ENCODE results near the gene AFAP1.

AFAP1 gene

DNA sequence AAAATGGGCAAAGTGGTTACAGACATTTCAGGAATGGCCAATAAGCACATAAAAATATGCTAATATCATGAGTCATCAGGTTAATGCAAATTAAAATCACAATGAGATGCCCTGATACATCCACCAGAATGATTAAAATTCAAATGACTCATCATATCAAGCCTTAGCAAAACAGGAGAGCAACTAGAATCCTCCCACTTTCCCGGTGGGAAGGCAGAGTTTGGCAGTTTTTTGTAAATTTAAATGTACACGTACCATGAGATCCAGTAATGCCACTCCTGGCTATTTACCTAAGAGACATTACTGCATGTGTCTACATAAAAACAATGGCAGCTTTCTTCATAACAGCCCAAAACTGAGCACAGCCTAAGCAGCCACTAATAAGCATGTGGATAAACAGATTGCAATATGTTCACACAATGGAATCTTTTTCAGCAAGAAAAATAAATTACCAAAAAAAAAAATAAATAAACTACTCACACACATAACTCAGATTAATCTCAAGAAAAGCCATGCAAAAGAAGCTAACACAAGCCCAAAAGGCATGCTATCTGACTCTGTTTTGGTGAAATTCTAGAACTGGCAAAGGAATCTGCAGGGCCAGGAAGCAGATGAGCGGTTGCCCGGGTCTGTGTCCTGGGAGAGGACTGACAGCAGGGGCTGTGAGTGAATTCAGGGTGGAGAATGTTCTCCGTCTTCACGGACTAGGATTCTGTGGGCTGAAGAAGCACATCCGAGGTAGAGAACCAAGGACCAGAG, 48.8 kb downstream of the AFAP1 start:
- DNase-seq = no peak

DNA sequence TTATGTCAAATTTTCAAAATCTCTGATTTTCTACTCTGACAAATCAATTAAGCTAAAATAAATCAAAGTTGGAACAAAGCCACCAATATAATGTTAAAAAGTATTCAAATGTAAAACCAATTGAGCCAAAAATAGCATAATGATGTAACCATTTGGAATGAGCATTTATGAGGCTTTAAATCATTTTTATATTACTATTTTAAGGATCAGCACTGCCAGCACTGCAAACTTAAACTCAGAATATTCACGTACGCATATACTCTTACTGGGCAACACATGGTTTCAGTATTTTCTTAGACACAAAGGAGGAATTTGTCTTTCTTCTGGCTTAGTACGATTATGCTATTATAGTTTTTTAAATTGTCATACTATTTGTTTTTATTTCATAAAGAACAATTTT, 52.2 kb downstream of the AFAP1 start:
- DNase-seq = no peak

DNA sequence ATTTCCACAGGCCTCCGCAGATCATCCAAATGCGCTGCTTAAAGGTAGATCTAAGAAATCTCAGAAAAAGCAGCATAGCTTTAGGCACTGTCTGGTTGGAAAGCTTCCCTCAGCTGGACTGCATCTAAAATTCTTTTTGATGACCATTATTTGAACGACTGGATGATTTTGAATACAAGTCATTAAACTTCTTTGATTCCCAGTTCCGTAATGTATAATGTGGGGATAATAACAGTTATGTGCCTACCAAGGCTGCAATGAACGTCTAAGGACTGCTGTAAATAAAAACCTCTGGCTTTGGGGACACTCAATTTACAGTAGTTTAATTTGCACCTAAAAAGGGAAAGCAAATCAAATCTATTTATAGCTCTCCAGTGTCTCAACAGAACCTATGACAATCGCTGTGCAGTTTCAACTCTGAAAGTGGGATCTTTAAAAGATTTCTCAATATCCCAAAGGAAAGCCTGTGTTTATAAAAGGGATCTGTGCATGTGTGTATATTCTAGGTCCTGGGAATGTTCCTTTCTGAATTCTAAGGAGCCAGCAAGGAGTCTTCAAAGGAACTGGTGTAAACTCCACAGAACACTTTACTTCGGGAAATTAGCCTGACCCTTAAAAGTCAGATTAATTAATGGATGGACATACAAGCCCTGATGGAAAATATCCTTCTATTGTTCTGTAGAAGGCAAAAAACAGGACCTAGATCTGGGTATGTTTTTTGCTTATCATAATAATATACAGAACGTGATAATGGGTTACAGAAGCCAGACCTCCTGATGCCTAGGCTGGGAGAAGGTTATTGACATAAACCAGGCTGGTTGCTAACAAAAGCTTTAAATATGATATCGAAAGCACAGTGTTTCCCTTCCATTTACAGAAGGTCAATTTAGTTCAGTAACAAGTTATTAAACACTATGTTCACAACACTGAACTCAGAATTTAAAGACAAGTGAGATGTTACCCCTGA, 53.4 kb downstream of the AFAP1 start:
- no peak for DNase-seq

DNA sequence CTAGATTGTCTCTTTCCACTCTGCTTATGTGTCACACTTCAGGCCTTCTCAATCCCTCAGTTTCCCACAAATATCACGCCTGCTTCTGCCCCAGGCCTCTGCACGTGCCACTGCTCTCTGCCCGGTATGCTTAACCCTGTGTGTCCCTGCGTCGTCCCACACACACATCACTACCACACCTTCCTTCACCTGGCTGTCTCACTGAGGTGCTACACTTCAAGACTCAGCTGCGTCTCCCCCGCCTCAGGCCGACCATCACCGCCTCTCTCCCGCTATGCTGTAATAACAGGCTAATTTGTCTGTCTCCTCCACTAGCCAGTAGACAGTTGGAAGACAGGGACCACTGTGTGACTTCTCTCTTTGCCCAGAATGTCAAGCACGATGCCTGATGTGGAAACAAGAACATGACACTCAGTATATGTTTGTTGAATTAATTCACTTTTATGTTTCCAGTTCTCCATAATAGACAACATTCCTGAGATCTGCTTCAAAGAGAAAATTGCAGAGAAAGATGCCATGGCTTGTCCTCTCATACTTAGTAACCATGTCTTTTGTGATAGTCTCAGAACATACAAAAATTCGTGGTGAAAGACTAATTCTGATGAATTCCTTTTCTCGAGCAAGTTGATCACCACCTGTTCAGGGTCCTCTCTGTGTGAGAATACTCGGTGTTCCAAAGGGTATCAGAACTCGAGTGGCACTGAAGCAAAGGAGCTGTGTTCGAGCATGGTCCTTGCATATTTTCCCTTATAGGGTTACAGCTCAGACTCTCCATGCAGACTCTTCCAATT, 54.2 kb downstream of the AFAP1 start:
- DNase-seq = no peak

DNA sequence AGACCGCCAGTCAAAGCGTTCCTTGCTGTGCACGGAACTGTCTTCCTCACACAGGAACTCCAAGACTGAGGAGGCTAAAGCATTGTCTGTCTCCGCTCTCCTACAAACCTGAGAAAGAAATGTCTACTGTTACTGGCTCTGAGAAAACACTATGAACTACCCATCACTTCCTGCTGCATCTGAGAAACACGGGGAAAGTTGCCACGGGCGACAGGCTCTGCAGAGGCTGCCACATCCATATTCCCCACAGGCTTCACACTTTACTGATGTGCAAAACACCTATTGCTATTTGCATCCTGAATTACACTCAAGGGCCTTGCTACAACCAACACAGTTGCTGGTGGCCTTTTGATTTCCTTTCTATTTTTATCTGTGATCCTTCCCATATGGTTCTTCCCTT, 59.0 kb downstream of the AFAP1 start:
- DNase-seq = no peak

DNA sequence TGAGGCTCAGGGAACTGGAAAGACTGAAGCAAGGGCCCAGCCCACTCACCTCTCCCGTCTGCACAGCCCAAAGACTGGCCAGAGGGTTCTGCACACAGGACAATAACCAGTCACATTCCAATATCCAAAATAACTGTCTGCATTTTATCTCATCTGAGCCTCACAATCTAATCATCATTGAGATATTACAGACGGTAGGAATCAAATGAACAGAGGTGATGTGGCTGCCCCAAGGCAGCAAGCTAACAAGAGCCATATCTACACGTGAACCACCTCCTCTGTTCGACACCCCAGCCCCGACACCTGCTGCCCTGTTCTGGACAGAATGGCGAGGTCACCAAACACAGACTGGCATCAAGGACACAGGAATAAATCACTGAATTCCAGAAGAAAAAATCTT, 60.5 kb downstream of the AFAP1 start:
- DNase-seq = no peak

DNA sequence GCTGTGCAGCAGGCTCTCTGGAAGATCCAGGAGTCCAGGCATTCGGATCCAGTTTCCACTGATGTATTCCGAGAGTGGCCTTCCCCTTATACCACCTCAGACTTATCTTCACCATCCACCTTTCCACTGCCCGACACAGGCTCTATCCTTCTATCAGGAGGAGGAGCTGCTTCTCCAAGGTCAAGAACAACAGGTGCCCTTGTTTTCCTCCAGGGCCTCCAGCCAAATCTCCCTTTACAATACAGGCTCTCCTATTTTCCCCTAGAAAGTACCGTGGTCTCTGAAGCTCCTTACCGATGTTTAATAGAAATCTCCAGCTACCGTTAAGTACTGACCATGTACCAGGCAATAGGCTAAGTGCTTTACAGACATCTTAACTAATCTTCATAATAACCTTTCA, 61.3 kb downstream of the AFAP1 start:
- no peak for DNase-seq

DNA sequence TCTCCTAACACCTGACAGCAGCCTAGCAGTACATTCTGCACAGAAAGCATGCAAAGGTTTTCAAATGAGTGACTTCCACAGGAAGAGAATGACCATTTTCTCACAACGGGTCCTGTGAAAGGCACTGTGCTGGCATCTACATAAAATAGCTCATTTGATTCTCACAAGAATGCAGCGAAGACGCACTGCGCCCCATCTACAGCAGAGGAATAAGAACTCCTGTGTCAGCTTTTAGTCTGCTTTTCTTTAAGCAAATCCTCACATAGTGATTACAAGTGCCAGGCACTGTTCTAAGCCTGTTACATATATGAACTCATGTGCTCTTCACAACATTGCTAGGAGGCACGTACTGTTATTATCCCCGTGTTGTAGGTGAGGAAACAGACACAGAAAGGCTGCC, 62.5 kb downstream of the AFAP1 start:
- no peak for DNase-seq

DNA sequence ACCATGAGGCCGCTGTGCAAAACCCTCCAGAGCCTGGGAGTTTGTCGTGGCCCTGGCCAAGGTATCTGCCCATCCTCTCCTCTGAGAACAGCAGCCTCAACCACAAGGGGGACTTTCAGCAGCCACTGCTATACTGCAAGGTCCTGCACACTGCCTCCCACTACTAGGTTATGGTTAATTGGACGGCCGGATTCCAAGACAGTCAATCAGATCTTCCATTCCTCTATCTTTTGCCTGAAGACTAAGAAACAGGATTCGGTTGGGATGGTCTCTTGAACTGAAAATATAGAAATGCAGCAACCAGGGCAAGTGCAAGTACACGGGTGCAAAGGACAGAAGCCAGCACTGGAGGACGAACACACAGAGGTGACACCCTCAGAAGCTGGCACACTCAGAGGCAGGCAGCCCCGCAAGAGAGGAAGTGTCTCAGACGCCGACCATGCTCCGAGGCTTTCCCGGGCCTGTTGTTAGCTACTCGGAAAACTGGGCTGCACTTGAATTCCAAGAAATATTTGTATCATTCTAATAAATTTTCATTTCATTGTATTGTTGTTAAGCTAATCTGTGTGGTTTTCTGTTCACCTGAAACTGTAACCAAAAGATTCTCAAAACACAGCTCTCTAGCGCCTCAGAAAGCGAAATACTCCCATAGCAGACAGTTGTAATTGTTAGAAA, 63.3 kb downstream of the AFAP1 start:
- DNase-seq = peak; percentile 40

DNA sequence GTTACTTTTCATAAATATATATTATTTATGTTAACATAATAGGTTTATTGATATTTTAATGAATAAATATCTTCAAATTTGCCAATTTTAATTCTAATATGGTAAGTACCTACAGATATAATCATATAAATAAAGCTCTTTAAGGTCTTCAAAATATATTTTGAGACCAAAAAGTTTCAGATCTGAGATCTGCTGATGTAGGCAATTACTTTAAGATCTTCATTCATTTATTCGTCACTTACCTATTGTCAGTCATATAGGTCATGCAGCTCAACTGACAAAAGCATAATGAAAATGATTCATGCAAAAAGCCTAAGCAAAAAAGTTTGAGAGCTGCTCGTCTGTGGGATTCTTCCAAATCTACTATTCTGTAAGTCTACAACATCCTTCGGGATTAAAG, 64.8 kb downstream of the AFAP1 start:
- no peak for DNase-seq

DNA sequence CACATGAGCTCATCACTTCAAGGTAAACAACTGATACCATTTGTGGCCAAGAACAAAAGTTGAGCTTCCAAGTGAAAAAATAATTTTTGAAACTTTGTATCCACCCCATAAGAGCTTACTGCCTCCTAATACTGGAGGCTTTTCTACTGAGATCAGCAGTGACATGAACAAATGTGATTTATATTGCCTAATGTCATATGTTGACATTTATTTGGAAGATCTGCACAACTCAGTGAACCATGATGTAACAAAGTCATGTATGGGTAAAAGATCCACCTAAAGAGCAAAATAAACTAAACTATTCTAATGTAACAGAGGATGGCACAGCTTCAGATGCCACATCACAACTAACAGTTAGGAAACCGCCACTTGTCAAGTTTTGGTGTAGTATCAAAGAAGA, 65.8 kb downstream of the AFAP1 start:
- no peak for DNase-seq

DNA sequence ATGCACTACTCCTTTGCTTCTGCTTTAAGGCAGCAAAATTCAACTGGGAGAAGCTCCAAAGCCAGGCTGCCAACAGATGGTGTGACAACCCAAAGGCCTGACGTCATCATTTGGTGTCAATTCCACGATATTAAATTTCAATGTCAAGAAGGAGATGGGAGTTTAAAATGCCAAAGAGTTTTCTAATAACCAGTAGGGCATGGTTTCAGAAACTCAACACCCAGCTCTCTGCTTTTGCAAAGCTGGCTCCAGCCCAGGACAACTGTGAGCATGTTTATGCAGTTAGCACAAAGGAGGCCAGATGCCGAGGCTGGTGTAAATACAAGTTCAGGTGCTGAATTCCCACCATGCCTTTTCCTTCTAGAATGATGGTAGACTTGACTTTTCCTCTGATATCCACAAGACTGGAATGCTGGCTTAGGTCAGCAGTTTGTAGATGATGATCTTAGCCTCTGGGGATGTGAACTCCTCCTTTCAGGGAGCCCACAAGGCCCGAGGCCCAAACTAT, 67.3 kb downstream of the AFAP1 start:
- no peak for DNase-seq

DNA sequence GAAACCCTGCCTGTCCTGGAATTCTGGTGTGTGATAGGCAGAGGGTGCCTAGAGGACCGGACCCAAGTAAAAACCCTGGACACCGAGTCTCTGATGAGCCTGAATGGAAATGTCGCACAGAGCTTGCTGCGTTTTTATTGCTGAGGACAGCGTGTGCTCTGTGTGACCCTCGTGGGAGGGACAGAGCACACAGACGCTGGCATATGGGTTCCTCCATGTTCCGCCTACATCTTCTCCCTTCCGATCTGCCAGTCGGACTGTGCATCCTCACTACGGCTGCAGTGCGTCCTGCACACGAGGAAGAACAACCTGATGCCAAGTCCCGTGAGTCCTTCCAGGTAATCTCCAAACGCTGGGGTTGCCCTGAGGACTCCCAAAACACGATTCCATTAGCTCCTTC, 68.3 kb downstream of the AFAP1 start:
- no peak for DNase-seq

DNA sequence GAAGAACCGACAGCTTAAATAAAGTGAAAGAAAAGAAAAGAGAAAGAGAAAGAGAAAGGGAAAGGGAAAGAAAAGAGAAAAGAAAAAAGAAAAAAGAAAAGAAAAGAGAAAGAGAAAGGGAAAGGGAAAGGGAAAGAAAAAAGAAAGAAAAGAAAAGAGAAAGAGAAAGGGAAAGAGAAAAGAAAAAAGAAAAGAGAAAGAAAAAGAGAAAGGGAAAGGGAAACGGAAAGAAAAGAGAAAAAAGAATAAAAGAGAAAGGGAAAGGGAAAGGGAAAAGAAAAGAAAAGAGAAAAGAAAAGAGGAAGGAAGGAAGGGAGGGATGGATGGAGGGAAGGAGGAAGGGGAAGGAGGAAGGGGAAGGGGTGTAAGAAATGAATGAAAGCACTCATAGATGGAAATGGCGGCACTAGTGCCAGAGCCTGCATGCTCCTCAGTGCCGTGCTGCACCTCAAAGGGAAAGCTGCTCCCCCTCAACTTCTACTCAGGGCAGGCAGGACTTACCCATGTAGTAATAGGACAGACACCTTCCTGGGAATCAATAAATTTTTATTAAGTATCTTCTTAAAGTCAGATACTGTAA, 70.7 kb downstream of the AFAP1 start:
- no peak for DNase-seq

DNA sequence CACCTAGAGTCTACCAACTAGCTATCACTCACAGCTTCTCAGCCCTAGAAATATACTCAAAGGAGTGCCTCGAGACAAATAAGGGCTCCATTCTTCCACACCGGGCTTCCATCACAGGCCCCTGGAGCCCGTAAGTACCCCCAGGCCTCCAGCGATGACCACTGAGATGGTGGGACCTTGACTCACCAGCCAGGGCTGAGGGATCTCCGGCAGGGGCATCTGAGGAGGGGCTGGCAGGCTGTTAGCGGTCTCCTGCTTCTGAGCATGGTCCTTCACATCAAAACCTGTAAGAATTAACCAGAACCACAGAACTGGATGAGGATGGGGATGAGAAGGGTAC, 71.3 kb downstream of the AFAP1 start:
- no peak for DNase-seq

DNA sequence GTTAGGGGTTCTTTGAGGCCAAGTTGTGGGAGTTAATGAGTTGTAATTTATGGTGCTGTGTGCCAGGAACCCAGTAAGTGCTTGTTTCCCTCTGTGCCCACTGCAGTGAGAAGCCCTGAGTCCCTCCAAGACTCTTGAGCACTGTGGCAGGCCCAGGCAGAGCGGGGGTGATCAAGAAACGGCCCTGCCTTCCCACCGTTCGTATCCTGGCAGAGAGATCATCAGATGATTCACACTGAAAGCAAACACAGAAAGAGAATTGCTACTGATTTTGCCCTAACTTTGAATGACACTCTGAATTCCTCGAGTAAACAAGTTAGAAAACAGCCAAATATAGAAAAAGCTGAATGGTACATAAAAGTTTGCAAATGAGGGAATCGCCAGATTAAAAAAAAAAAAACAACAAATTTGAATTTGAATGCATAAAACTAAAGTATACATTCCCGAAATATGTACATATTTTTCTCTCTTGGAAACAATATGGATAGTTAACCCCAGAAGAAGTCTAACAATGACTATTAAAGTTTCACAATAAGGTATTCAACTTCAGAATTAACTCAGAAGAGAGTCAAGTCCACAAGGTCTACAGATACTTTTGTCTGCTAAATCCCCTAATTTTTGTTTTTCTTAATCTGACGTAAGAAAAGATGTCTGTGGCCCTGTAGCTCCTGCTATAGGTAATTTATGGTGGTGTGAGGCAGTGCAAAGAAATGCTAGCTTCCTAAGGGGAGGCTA, 71.8 kb downstream of the AFAP1 start:
- no peak for DNase-seq

DNA sequence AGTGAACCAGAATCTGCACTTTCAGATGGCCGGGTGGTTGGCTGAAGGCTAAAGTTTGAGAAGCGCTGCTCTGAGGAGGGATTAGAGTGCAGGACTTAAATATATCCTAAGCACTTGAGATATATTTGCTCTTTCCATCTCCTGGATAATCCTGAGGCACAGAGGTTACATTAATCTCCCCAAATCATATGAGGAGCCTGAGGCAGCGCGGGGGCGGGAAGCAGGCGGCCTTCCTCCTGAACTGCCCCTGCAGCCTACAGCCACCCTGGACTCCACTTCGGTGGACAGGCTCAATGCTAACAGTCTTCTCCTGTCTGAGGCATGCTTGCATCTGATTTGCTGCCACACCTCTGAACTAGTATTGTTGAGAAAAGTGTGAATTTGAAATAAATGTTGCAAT, 72.5 kb downstream of the AFAP1 start:
- DNase-seq = no peak

DNA sequence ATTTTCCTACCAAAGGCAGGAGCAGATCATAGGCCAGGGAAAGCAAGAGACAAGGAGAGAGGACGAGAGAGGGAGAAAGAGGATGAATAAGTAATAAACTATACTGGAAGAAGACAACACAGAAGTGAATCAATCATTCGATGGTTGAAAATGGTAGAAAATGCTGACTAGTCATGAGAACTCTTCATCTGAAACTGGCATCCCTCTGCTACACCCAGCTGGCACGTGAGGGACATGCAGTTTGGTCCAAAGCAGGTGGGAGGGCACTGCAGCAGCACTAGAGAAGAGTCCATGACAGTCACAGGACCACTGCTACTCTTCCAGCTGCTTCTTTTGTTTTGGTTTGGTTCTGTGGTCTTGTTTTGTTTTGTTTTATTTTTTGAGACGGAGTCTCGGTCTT, 74.1 kb downstream of the AFAP1 start:
- DNase-seq = no peak

DNA sequence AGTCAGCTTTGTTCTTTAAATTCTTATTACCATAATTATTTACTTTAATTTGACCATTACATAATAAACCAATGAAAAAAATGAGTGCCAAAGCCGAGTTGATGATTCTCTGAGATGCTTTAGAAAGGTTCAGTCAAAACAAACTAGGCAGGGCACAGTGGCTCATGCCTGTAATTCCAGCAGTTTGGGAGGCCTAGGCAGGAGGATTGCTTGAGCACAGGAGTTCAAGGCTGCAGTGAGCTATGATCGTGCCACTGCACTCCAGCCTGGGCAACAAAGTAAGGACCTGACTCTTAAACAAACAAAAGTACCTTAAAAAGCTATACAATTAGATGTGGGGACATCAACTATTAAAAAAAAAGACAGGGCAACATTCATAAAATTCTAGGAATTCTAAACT, 75.0 kb downstream of the AFAP1 start:
- DNase-seq = no peak

DNA sequence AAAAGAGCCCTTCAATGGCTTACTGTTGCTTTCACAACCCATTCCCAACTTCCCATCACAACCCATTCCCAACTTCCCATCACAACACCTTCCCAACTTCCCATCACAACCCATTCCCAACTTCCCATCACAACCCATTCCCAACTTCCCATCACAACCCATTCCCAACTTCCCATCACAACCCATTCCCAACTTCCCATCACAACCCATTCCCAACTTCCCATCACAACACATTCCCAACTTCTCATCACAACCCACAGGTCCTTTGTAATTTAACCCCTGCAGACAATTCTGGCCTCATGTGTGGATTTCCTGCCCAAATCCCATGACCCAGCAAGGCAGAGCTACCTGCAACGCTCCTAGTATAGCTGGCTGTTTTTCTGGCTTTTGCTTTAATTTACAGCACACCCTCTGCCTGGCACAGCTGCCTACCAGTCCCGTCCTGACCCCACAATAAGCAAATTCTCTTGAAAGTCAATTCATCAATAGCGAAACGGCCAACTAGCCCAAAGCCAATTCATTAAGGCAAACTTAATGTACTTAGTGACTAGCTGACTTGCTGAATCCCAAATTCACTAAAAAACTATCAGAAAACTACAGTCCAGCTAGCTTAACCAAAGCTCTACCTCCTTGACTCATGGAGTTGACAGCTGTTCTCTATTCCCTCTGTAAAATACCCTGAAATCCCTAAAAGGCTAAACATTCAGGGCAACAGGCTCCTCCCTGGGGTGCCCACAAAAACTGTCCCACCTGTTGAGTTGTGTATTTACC, 75.6 kb downstream of the AFAP1 start:
- no peak for DNase-seq

Data from stimulated activated CD4-positive, alpha-beta T cell treated with anti-CD3 and anti-CD28 coated beads, Interleukin-4, amount 100 ng/mL, for 1 hour (primary cell).